Measurements from ENCODE around the gene ZACN. TPM values are rescaled to one million over a fixed set of nuclear protein-coding genes. Genes with fewer than 3 reads are reported as not detected.

Gene ZACN
- total RNA-seq (2014; rRNA removed; shearing (Covaris generic)): 0.51 TPM in 1 of 2 replicates, not detected in the other
- 0.85 and 1.9 TPM in 2 replicates for polyA plus RNA-seq (2016; fragmentation: Nextera tagmentation; extraction: Ambion mirVana)

GRCh38 chr17:76078860-76079534 is at the start of gene ZACN:
ZACN (plus strand) TSS chr17:76079182; CDS start chr17:76079265, 83 bp downstream.
- Histone ChIP-seq H4K20me1 (ENCODE audit: insufficient read depth) (no peaks in the 10 kb centered on the region), H3K9ac (no peak within 1 kb of the TSS), H3K27ac (no peak within 1 kb of the TSS), H3K9me3 (ENCODE audit: low read depth) (no peaks in the 10 kb centered on the region), H3K36me3 (ENCODE audit: low read depth) (no peaks in the 10 kb centered on the region), H3K4me2 (ENCODE audit: unreplicated experiment) (no peak within 1 kb of the TSS), H3K79me2 (ENCODE audit: insufficient read depth) (no peaks in the 10 kb centered on the region), H3K4me3 (no peak within 1 kb of the TSS), H3F3A (ENCODE audit: insufficient read depth) (no peaks in the 10 kb centered on the region), H3K4me1 (ENCODE audit: insufficient read depth) (no peaks in the 10 kb centered on the region), H3K27me3 (replicated peaks; ENCODE audit: insufficient read depth) (peaks cover 53% of the 10 kb centered on the region), H3K9me2 (ENCODE audit: insufficient read depth) (no peaks in the 10 kb centered on the region), H2AFZ (no peak within 1 kb of the TSS)
- no peak for DNase-seq
- TF ChIP-seq EZH2phosphoT487 (IDR thresholded peaks at IDR 0.05; ENCODE audit: insufficient read depth, low read depth): no peak
- TF ChIP-seq EZH2 (IDR thresholded peaks at IDR 0.05; ENCODE audit: insufficient read depth, poor library complexity, severe bottlenecking): no peak
- WGBS, 2 experiments (ENCODE audit: low coverage in 1 of 2, low lambda C conversion rate in 2 of 2, missing lambda C conversion rate in 2 of 2): 63 to 66% methylated on average over 16 to 17 of the region's 17 CpGs
- in situ Hi-C loops (cut with MboI): no loop called here

- Histone ChIP-seq H3K4me2 (ENCODE audit: unreplicated experiment) (no peak overlapping the region), H4K20me1 (ENCODE audit: insufficient read depth) (no peaks in the 10 kb centered on the region), H3K4me3 (no peak overlapping the region), H3K27ac (no peak overlapping the region), H3K9me3 (ENCODE audit: low read depth) (no peaks in the 10 kb centered on the region), H3K9ac (no peak overlapping the region), H3F3A (ENCODE audit: insufficient read depth) (no peaks in the 10 kb centered on the region), H3K79me2 (ENCODE audit: insufficient read depth) (no peaks in the 10 kb centered on the region), H3K9me2 (ENCODE audit: insufficient read depth) (no peaks in the 10 kb centered on the region), H3K4me1 (ENCODE audit: insufficient read depth) (no peaks in the 10 kb centered on the region), H3K36me3 (ENCODE audit: low read depth) (no peaks in the 10 kb centered on the region), H2AFZ (no peak overlapping the region), H3K27me3 (replicated peaks; ENCODE audit: insufficient read depth) (no peaks in the 10 kb centered on the region)
- no peak for DNase-seq
- TF ChIP-seq EZH2 (IDR thresholded peaks at IDR 0.05; ENCODE audit: insufficient read depth, poor library complexity, severe bottlenecking): no peak
- TF ChIP-seq EZH2phosphoT487 (IDR thresholded peaks at IDR 0.05; ENCODE audit: insufficient read depth, low read depth): no peak
- 75 to 83% methylated on average over 20 of the region's 20 CpGs for WGBS, 2 experiments (ENCODE audit: low coverage in 1 of 2, low lambda C conversion rate in 2 of 2, missing lambda C conversion rate in 2 of 2)
- in situ Hi-C loops (cut with MboI): no loop called here
These were observed 46.8 kb upstream of the ZACN start for GRCh38 chr17:76032073-76032779.

- H3K79me2 ChIP-seq (ENCODE audit: insufficient read depth): no peaks in the 10 kb centered on the region
- no peaks in the 10 kb centered on the region for H3K9me3 ChIP-seq (ENCODE audit: low read depth)
- in situ Hi-C loops (cut with MboI): no loop called here
- no peaks in the 10 kb centered on the region for H4K20me1 ChIP-seq (ENCODE audit: insufficient read depth)
- no peak overlapping the region for H2AFZ ChIP-seq
- DNase-seq: no peak
- no peaks in the 10 kb centered on the region for H3K27me3 ChIP-seq (replicated peaks; ENCODE audit: insufficient read depth)
- no peaks in the 10 kb centered on the region for H3K4me1 ChIP-seq (ENCODE audit: insufficient read depth)
- TF ChIP-seq EZH2phosphoT487 (IDR thresholded peaks at IDR 0.05; ENCODE audit: insufficient read depth, low read depth): no peak
- WGBS, 2 experiments (ENCODE audit: low coverage in 1 of 2, low lambda C conversion rate in 2 of 2, missing lambda C conversion rate in 2 of 2): 94 to 95% methylated on average over 5 of the region's 5 CpGs
- H3K4me2 ChIP-seq (ENCODE audit: unreplicated experiment): no peak overlapping the region
- H3F3A ChIP-seq (ENCODE audit: insufficient read depth): peaks cover 3% of the 10 kb centered on the region; the same call in 1 of the 2 replicates
- H3K9ac ChIP-seq: no peak overlapping the region
- no peak overlapping the region for H3K4me3 ChIP-seq
- H3K36me3 ChIP-seq (ENCODE audit: low read depth): no peaks in the 10 kb centered on the region
- H3K27ac ChIP-seq: no peak overlapping the region
- no peaks in the 10 kb centered on the region for H3K9me2 ChIP-seq (ENCODE audit: insufficient read depth)
These were observed 46.2 kb upstream of the ZACN start for GRCh38 chr17:76032780-76033108.

- in situ Hi-C loops (cut with MboI): no loop called here
These were observed 45.8 kb upstream of the ZACN start for GRCh38 chr17:76033139-76033538.

More at GRCh38 chr17:76033139-76033538, 45.8 kb upstream of the ZACN start:
- Histone ChIP-seq H3K4me1 (ENCODE audit: insufficient read depth) (no peaks in the 10 kb centered on the region), H3K4me3 (no peak overlapping the region), H3K9me2 (ENCODE audit: insufficient read depth) (no peaks in the 10 kb centered on the region), H4K20me1 (ENCODE audit: insufficient read depth) (no peaks in the 10 kb centered on the region), H2AFZ (no peak overlapping the region), H3K79me2 (ENCODE audit: insufficient read depth) (no peaks in the 10 kb centered on the region), H3F3A (ENCODE audit: insufficient read depth) (peaks cover 7% of the 10 kb centered on the region; the same call in 1 of the 2 replicates), H3K4me2 (ENCODE audit: unreplicated experiment) (no peak overlapping the region), H3K27ac (no peak overlapping the region), H3K27me3 (replicated peaks; ENCODE audit: insufficient read depth) (no peaks in the 10 kb centered on the region), H3K9me3 (ENCODE audit: low read depth) (no peaks in the 10 kb centered on the region), H3K36me3 (ENCODE audit: low read depth) (no peaks in the 10 kb centered on the region), H3K9ac (no peak overlapping the region)
- DNase-seq: no peak
- no peak for TF ChIP-seq EZH2 (IDR thresholded peaks at IDR 0.05; ENCODE audit: insufficient read depth, poor library complexity, severe bottlenecking)
- TF ChIP-seq EZH2phosphoT487 (IDR thresholded peaks at IDR 0.05; ENCODE audit: insufficient read depth, low read depth): no peak
- 98 to 99% methylated on average over 6 of the region's 6 CpGs for WGBS, 2 experiments (ENCODE audit: low coverage in 1 of 2, low lambda C conversion rate in 2 of 2, missing lambda C conversion rate in 2 of 2)

All from GM23248 (cell line).